Omental fat pad (tissue), 4 donors: ENCODE results near the gene DNAJB8. TPM values are rescaled to one million over a fixed set of nuclear protein-coding genes. Genes with fewer than 3 reads are reported as not detected.

ENCODE experiments used
- ATAC-seq: fragments of 150-250 bp; one replicate; pipeline ENCODE4 v1.9.1; 2016; ENCODE audit warnings: mild to moderate bottlenecking, moderate library complexity; ENCODE audit not compliant: low FRiP score
- DNase-seq: peaks from one replicate; pipeline ENCODE4 v3.0.0-alpha.2; 2019; ENCODE audit warnings: low spot score
- CTCF ChIP-seq, 3 donors: fragments of 450-650 bp; IDR thresholded peaks; one replicate each; pipeline ENCODE4 v1.5.1; 2016 to 2017; ENCODE audit warnings: antibody characterized with exemption in 3 of 3, mild to moderate bottlenecking in 3 of 3, moderate library complexity in 2 of 3
- total RNA-seq, 4 donors: library from RNA; depleted of rRNA; stranded (reverse); fragments of >200 nt; gene quantifications; one replicate each; pipeline ENCODE4 v1.1.0, GENCODE V29; 2016

Gene DNAJB8
- total RNA-seq, 4 donors from 2014 or later = not detected

GRCh38 chr3:128478576-128479506, 12.2 kb upstream of the DNAJB8 start:
- TF ChIP-seq CTCF (IDR thresholded peaks at IDR 0.05) = no peak
- ATAC-seq = no peak
- DNase-seq = no peak

GRCh38 chr3:128476659-128477058, 10.0 kb upstream of the DNAJB8 start:
- no peak for DNase-seq
- TF ChIP-seq CTCF (IDR thresholded peaks at IDR 0.05) = no peak
- ATAC-seq = no peak

GRCh38 chr3:128475355-128475754, 8.7 kb upstream of the DNAJB8 start:
- no peak for TF ChIP-seq CTCF (IDR thresholded peaks at IDR 0.05)

GRCh38 chr3:128473737-128474136, 7.0 kb upstream of the DNAJB8 start:
- no peak for DNase-seq
- no peak for TF ChIP-seq CTCF (IDR thresholded peaks at IDR 0.05)
- ATAC-seq = no peak

More at GRCh38 chr3:128475355-128475754, 8.7 kb upstream of the DNAJB8 start:
- no peak for ATAC-seq
- no peak for DNase-seq

- DNase-seq (no peak), ATAC-seq (no peak)
- no peak for TF ChIP-seq CTCF (IDR thresholded peaks at IDR 0.05)
These were observed 6.5 kb upstream of the DNAJB8 start for GRCh38 chr3:128473180-128473519.

GRCh38 chr3:128472449-128473179, 5.9 kb upstream of the DNAJB8 start:
- ATAC-seq (no peak), DNase-seq (no peak)
- TF ChIP-seq CTCF (IDR thresholded peaks at IDR 0.05) = no peak
